K562 (cell line): ENCODE measurements around the gene TFF1. TPM values are rescaled to one million over a fixed set of nuclear protein-coding genes. Genes with fewer than 3 reads are reported as not detected.

Experiments used
- ATAC-seq: fragments of 200-7000 bp; cut with Tn5 transposase; 3 replicates; pipeline ENCODE4 v1.9.1; 2020; ENCODE audit warnings: moderate library complexity
- BruUV-seq: library from RNA; stranded (reverse); fragments of 400-500 nt; replicated peaks from 2 replicates; lab custom pipeline; 2021; lab: Mats Ljungman, UMichigan
- CTCF ChIA-PET: fragments of 300-600 bp; formaldehyde crosslinking; extraction: SDS; loops from one replicate; lab custom pipeline; 2021; ENCODE audit warnings: low intra/inter-chr PET ratio; lab: Yijun Ruan, JAX
- POLR2A ChIA-PET: fragments of 300-600, 350-650 bp; sonication (Branson Sonifier 250); formaldehyde crosslinking; extraction: SDS; loops from one replicate; lab custom pipeline; 2021; ENCODE audit warnings: antibody characterized with exemption, inconsistent platforms; lab: Yijun Ruan, JAX
- DNase-seq, 4 experiments: peaks; one replicate each; pipeline versions ENCODE4 v3.0.0 to v3.0.0-alpha.2; 2011 to 2018; ENCODE audit warnings: low spot score in 3 of 4, mixed read lengths in 3 of 4; ENCODE audit errors: extremely low read depth in 1 of 4
- FAIRE-seq: peaks from 2 replicates; lab custom pipeline; 2011; peaks lifted over from hg19 to GRCh38; lab: Jason Lieb, UNC
- H2AFZ ChIP-seq: 2 replicates; pipeline ENCODE4 v1.6.0; 2011; ENCODE audit warnings: low read depth, low read length, control low read depth, inconsistent platforms
- H3K27ac ChIP-seq: fragments of 200-600 bp; 3 replicates; pipeline ENCODE4 v1.8.0; 2011; ENCODE audit warnings: low read depth, mild to moderate bottlenecking, control low read depth, inconsistent platforms, low read length, moderate library complexity, mixed read lengths; ENCODE audit errors: extremely low read depth
- H3K27me3 ChIP-seq, 2 experiments: fragments of 300-600 bp in 1 of 2; 2 replicates in 1 of 2; 3 replicates in 1 of 2; pipeline versions ENCODE4 v1.6.0 to v1.8.0; 2011; ENCODE audit warnings: inconsistent platforms in 2 of 2, low read length in 2 of 2, mild to moderate bottlenecking in 1 of 2, mixed read lengths in 1 of 2, moderate library complexity in 1 of 2; ENCODE audit not compliant: control insufficient read depth in 2 of 2, insufficient read depth in 2 of 2
- H3K36me3 ChIP-seq: fragments of 300-600 bp; 3 replicates; pipeline ENCODE4 v1.8.0; 2011; ENCODE audit warnings: mild to moderate bottlenecking, low read length, inconsistent platforms; ENCODE audit not compliant: control insufficient read depth, insufficient read depth
- H3K4me1 ChIP-seq, 2 experiments: fragments of 200-600 bp in 1 of 2; replicated peaks in 1 of 2; 2 replicates in 1 of 2; 3 replicates in 1 of 2; pipeline versions ENCODE4 v1.5.1 to v1.8.0; 2011; ENCODE audit warnings: inconsistent platforms in 2 of 2, low read length in 2 of 2, mild to moderate bottlenecking in 1 of 2, mixed read lengths in 1 of 2, moderate library complexity in 1 of 2; ENCODE audit not compliant: control insufficient read depth in 2 of 2, insufficient read depth in 2 of 2
- H3K4me2 ChIP-seq: 2 replicates; pipeline ENCODE4 v1.6.1; 2011; ENCODE audit warnings: low read length, control low read depth, inconsistent platforms, mixed read lengths; ENCODE audit not compliant: insufficient read depth
- H3K4me3 ChIP-seq: fragments of 200-600 bp; sonication (generic), shearing (Covaris generic); 2 replicates; pipeline ENCODE4 v1.5.1; 2016; ENCODE audit warnings: control low read depth, inconsistent platforms
- H3K79me2 ChIP-seq: fragments of 200-600 bp; 3 replicates; pipeline ENCODE4 v1.8.0; 2011; ENCODE audit warnings: low read length, inconsistent platforms; ENCODE audit not compliant: control insufficient read depth, insufficient read depth
- H3K9ac ChIP-seq, 2 experiments: 2 replicates each; pipeline versions ENCODE4 v1.6.0 to v1.6.1; 2011; ENCODE audit warnings: low read depth in 2 of 2, low read length in 2 of 2, control low read depth in 1 of 2, inconsistent platforms in 1 of 2, mild to moderate bottlenecking in 1 of 2, mixed read lengths in 1 of 2; ENCODE audit not compliant: insufficient read depth in 1 of 2
- H3K9me1 ChIP-seq: one replicate; pipeline ENCODE4 v1.6.0; 2011; ENCODE audit warnings: inconsistent platforms, mild to moderate bottlenecking, low read length, moderate library complexity; ENCODE audit not compliant: control insufficient read depth, insufficient read depth
- H3K9me3 ChIP-seq: replicated peaks from 2 replicates; pipeline ENCODE4 v1.5.1; 2011; ENCODE audit warnings: low read depth, low read length, inconsistent platforms; ENCODE audit not compliant: control insufficient read depth, insufficient read depth
- H4K20me1 ChIP-seq: replicated peaks from 2 replicates; pipeline ENCODE4 v1.6.1; 2011; ENCODE audit warnings: low read length, inconsistent platforms, mixed read lengths; ENCODE audit not compliant: control insufficient read depth, insufficient read depth
- WGBS: fragments of 100-300 bp; shearing (Covaris generic); methylation state at CpG from one replicate; pipeline ENCODE4 v1.1.6; 2016; ENCODE audit warnings: low coverage, mixed read lengths; ENCODE audit not compliant: insufficient coverage; ENCODE audit errors: missing lambda C conversion rate; 5-methylcytosine and 5-hydroxymethylcytosine counted together
- in situ Hi-C: fragments of 300-500 bp; cut with MboI; formaldehyde crosslinking; loops from 4 replicates; pipeline ENCODE4 v1.15.0; 2018; ENCODE audit warnings: inconsistent platforms, mixed read lengths
- intact Hi-C: fragments of 100-400 bp; cut with micrococcal nuclease; formaldehyde crosslinking; loops from 2 replicates; pipeline ENCODE4 v1.14.2; 2022
- polyA plus RNA-seq, 8 experiments: library from polyadenylated mRNA; depleted of rRNA in 4 of 8; stranded (reverse) in 5 of 8; unstranded in 3 of 8; fragments of >200 nt; fragmentation: Nextera tagmentation in 2 of 8; fragmentation: Illumina TruSeq in 1 of 8; extraction: Ambion mirVana in 2 of 8; extraction: Trizol in 1 of 8; gene quantifications; 2 replicates each; pipeline versions ENCODE4 v1.2.1 to v1.2.3, GENCODE V29; 2011 to 2014; ENCODE audit warnings: inconsistent platforms in 1 of 8, missing spikeins in 1 of 8
- total RNA-seq, 7 experiments: library from RNA; depleted of rRNA in 6 of 7; stranded (reverse); fragments of >200 nt in 6 of 7; fragmentation: Illumina TruSeq in 2 of 7; extraction: Trizol in 2 of 7; gene quantifications; 2 replicates each; pipeline versions ENCODE4 v1.2.1 to v1.2.3, GENCODE V29; 2011 to 2021; ENCODE audit warnings: low replicate concordance in 1 of 7
- TF ChIP-seq, protein P1 (sequence below), 2 experiments: IDR thresholded peaks; 2 replicates each; pipeline ENCODE4 v1.6.1; 2011; ENCODE audit warnings: borderline replicate concordance in 1 of 2, control low read depth in 1 of 2, low read depth in 1 of 2, low read length in 1 of 2, mild to moderate bottlenecking in 1 of 2, mixed read lengths in 1 of 2, moderate library complexity in 1 of 2; ENCODE audit not compliant: insufficient read depth in 1 of 2, insufficient read length in 1 of 2, poor library complexity in 1 of 2, severe bottlenecking in 1 of 2; ENCODE audit errors: extremely low read depth in 1 of 2
- TF ChIP-seq, protein P2 (sequence below): fragments of 450-650 bp; IDR thresholded peaks from 2 replicates; pipeline ENCODE4 v1.6.1; 2016; ENCODE audit warnings: low read depth, mild to moderate bottlenecking, moderate library complexity

The TFF1 gene
- total and polyA plus RNA-seq, 9 of the 15 experiments (the other 6 are each of a cell fraction or from before 2014, with no cell fraction given) = 0.31 TPM; not detected in 8

DNA sequence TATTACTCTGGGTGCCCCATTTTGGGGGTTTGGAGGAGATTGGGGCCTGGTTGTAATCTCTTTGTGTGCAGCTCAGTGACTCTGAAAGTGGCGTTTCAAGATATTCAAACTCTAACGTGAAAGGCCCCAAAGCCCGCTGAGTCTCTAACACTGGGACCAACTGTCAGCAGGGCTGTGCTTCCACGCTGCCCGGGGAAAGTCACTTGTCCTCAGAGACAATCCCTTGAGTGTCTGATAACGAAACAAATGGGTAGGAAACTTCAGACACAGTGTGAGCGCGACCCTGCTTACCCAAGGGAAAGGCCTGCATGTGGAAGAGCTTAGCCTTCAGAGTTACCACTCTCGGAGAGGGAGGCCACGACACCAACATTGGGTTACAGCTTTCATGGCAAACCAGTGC is 38.2 kb upstream of the TFF1 start:
- TF ChIP-seq, protein P1, sequence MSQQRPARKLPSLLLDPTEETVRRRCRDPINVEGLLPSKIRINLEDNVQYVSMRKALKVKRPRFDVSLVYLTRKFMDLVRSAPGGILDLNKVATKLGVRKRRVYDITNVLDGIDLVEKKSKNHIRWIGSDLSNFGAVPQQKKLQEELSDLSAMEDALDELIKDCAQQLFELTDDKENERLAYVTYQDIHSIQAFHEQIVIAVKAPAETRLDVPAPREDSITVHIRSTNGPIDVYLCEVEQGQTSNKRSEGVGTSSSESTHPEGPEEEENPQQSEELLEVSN (IDR thresholded peaks at IDR 0.05; ENCODE audit: borderline replicate concordance in 1 of 2, extremely low read depth in 1 of 2, insufficient read depth in 1 of 2, insufficient read length in 1 of 2, low read depth in 1 of 2, low read length in 1 of 2, poor library complexity in 1 of 2, severe bottlenecking in 1 of 2) = peak in 1 of 2 experiments; percentile 12
- TF ChIP-seq, protein P2, sequence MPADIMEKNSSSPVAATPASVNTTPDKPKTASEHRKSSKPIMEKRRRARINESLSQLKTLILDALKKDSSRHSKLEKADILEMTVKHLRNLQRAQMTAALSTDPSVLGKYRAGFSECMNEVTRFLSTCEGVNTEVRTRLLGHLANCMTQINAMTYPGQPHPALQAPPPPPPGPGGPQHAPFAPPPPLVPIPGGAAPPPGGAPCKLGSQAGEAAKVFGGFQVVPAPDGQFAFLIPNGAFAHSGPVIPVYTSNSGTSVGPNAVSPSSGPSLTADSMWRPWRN = no peak
- DNase-seq = peak in 2 of 4 experiments; percentile 36 to 40
- H3K36me3 ChIP-seq = no peaks in the 10 kb centered on the region
- H3K27me3 ChIP-seq = no peaks in the 10 kb centered on the region
- 35% methylated on average over 10 of the region's 10 CpGs for WGBS
- no peaks in the 10 kb centered on the region for H3K9me1 ChIP-seq
- ChIA-PET CTCF (no interaction called here), POLR2A (interaction anchor here (0.7 to 2.4 kb wide), 3 partner anchors 12 to 122 kb away, joined by 3 to 13 read pairs (median 3); no protein-coding TSS in a partner anchor)
- no TSS peak for BruUV-seq
- no peaks in the 10 kb centered on the region for H3K79me2 ChIP-seq
- no peaks in the 10 kb centered on the region; the same call in 1 of the 2 replicates for H4K20me1 ChIP-seq
- FAIRE-seq = peak; percentile 37
- no peaks in the 10 kb centered on the region for H3K9me3 ChIP-seq
- H3K27ac ChIP-seq = peak overlapping the region; percentile 49
- H3K9ac ChIP-seq = peak overlapping the region; percentile 46 to 50; a peak in 3 of 4 replicates
- H3K4me1 ChIP-seq = peaks cover 35 to 36% of the 10 kb centered on the region in 2 experiments
- intact Hi-C loops (no loop called here), in situ Hi-C loops (no loop called here)
- peak overlapping the region; percentile 67 for H2AFZ ChIP-seq
- peak overlapping the region; percentile 42 for H3K4me2 ChIP-seq
- peak; percentile 18 for ATAC-seq
- H3K4me3 ChIP-seq = no peak overlapping the region; the same call in 1 of the 2 replicates
